COLO668 (cell line): ENCODE data around the gene SUPT3H.

Source experiments
- DNase-seq: peaks from one replicate; lab custom pipeline; 2025; ENCODE audit not compliant: unreplicated experiment; lab: John Stamatoyannopoulos, UW

SUPT3H gene

GRCh38 chr6:45394586-45395095 lies 16.9 kb upstream of the SUPT3H start:
- DNase-seq: no peak

- no peak for DNase-seq
Measured at GRCh38 chr6:45388328-45388727, 10.6 kb upstream of the SUPT3H start.

GRCh38 chr6:45387236-45387635 lies 9.5 kb upstream of the SUPT3H start:
- DNase-seq: no peak

GRCh38 chr6:45386501-45386900 lies 8.8 kb upstream of the SUPT3H start:
- no peak for DNase-seq

GRCh38 chr6:45382391-45382790 lies 4.7 kb upstream of the SUPT3H start:
- DNase-seq: no peak

GRCh38 chr6:45378334-45378926 lies 696 bp upstream of the SUPT3H start:
- DNase-seq: peak; percentile 57

- no peak for DNase-seq
Measured at GRCh38 chr6:45377043-45377553, 636 bp downstream of the SUPT3H start.

GRCh38 chr6:45376310-45377042 lies 1.3 kb downstream of the SUPT3H start:
- DNase-seq: no peak

- no peak for DNase-seq
Measured at GRCh38 chr6:45375449-45375848, 2.3 kb downstream of the SUPT3H start.

- no peak for DNase-seq
Measured at GRCh38 chr6:45371924-45372573, 5.7 kb downstream of the SUPT3H start.

GRCh38 chr6:45369870-45370269 lies 7.9 kb downstream of the SUPT3H start:
- no peak for DNase-seq

GRCh38 chr6:45367999-45368398 lies 9.7 kb downstream of the SUPT3H start:
- no peak for DNase-seq

GRCh38 chr6:45366534-45366933 lies 11.2 kb downstream of the SUPT3H start:
- no peak for DNase-seq

- no peak for DNase-seq
Measured at GRCh38 chr6:45365036-45365435, 12.7 kb downstream of the SUPT3H start.

GRCh38 chr6:45364466-45364865 lies 13.3 kb downstream of the SUPT3H start:
- no peak for DNase-seq

- no peak for DNase-seq
Measured at GRCh38 chr6:45353654-45354053, 24.1 kb downstream of the SUPT3H start.

- DNase-seq: no peak
Measured at GRCh38 chr6:45351667-45352066, 26.1 kb downstream of the SUPT3H start.

GRCh38 chr6:45351076-45351475 lies 26.7 kb downstream of the SUPT3H start:
- DNase-seq: no peak

GRCh38 chr6:45350186-45350710 lies 27.5 kb downstream of the SUPT3H start:
- no peak for DNase-seq

- no peak for DNase-seq
Measured at GRCh38 chr6:45344900-45345299, 32.8 kb downstream of the SUPT3H start.

GRCh38 chr6:45328523-45328922 lies 49.2 kb downstream of the SUPT3H start:
- DNase-seq: no peak
